Measurements from ENCODE around the gene RPS6KA5.

GRCh38 chr14:90799420-90799819, 261.0 kb downstream of the RPS6KA5 start:
- no peak for TF ChIP-seq CTCF (IDR thresholded peaks at IDR 0.05)
- TF ChIP-seq POLR2A (IDR thresholded peaks at IDR 0.05): no peak

Measured in uterus (tissue), 2 donors.